HCT116 (cell line): ENCODE data around the gene LSM11. TPM values are rescaled to one million over a fixed set of nuclear protein-coding genes. Genes with fewer than 3 reads are reported as not detected.

Experiments used
- ATAC-seq: fragments of 200-7000 bp; cut with Tn5 transposase; 2 replicates; pipeline ENCODE4 v1.9.1; 2020; ENCODE audit warnings: mild to moderate bottlenecking, moderate library complexity
- BruUV-seq: library from RNA; stranded (reverse); fragments of 400-500 nt; replicated peaks from 2 replicates; lab custom pipeline; 2021; lab: Mats Ljungman, UMichigan
- CTCF ChIA-PET: fragments of 300-600 bp; sonication (Branson Sonifier 250); formaldehyde crosslinking; loops from one replicate; lab custom pipeline; 2021; ENCODE audit warnings: antibody characterized with exemption; lab: Charles Lee
- POLR2A ChIA-PET: fragments of 300-600, 350-600 bp; sonication (Branson Sonifier 250); formaldehyde crosslinking; loops from one replicate; lab custom pipeline; 2021; ENCODE audit warnings: antibody characterized with exemption; lab: Charles Lee
- RAD21 ChIA-PET, 2 experiments: fragments of 300-600 bp; sonication (Branson Sonifier 250); formaldehyde crosslinking; loops; one replicate each; lab custom pipeline; 2023; ENCODE audit warnings: low total read pairs in 2 of 2; ENCODE audit not compliant: uncharacterized antibody in 2 of 2, unreplicated experiment in 2 of 2, low non-redundant PET in 1 of 2; lab: Charles Lee
- DNase-seq: peaks from one replicate; pipeline ENCODE4 v3.0.0-alpha.2; 2010; ENCODE audit warnings: low read depth, low spot score
- H2AFZ ChIP-seq: fragments of 200-600 bp; shearing (Covaris generic), sonication (generic); 2 replicates; pipeline ENCODE4 v1.6.1; 2017; ENCODE audit warnings: low read depth, mixed run types, mixed read lengths, antibody characterized with exemption, low read length; ENCODE audit not compliant: poor library complexity, severe bottlenecking
- H3K27ac ChIP-seq: 2 replicates; pipeline ENCODE4 v1.5.1; 2012; ENCODE audit warnings: low read depth, low read length
- H3K27me3 ChIP-seq: fragments of 200-600 bp; sonication (generic); 2 replicates; pipeline ENCODE4 v1.6.1; 2016; ENCODE audit warnings: mixed run types, low read length, mixed read lengths; ENCODE audit not compliant: insufficient read depth
- H3K36me3 ChIP-seq, 2 experiments: fragments of 200-500 bp in 1 of 2; fragments of 200-600 bp in 1 of 2; sonication (Bioruptor generic) in 1 of 2; sonication (generic) in 1 of 2; 2 replicates each; pipeline versions ENCODE4 v1.5.1 to v1.6.1; 2014 to 2016; ENCODE audit warnings: low read length in 2 of 2, inconsistent platforms in 1 of 2, mixed read lengths in 1 of 2, mixed run types in 1 of 2; ENCODE audit not compliant: insufficient read depth in 2 of 2, control insufficient read depth in 1 of 2
- H3K4me1 ChIP-seq, 2 experiments: fragments of 200-600 bp in 1 of 2; sonication (generic) in 1 of 2; 2 replicates each; pipeline versions ENCODE4 v1.5.1 to v1.6.1; 2012 to 2017; ENCODE audit warnings: low read length in 2 of 2, inconsistent platforms in 1 of 2, mild to moderate bottlenecking in 1 of 2, mixed read lengths in 1 of 2, mixed run types in 1 of 2, moderate library complexity in 1 of 2; ENCODE audit not compliant: insufficient read depth in 2 of 2, control insufficient read depth in 1 of 2
- H3K4me2 ChIP-seq: fragments of 200-600 bp; sonication (generic); 2 replicates; pipeline ENCODE4 v1.6.1; 2017; ENCODE audit warnings: mixed run types, low read length, mixed read lengths
- H3K4me3 ChIP-seq, 2 experiments: fragments of 200-600 bp in 1 of 2; sonication (generic) in 1 of 2; replicated peaks in 1 of 2; 2 replicates each; pipeline ENCODE4 v1.5.1; 2011 to 2016; ENCODE audit warnings: low read length in 2 of 2, control low read depth in 1 of 2, low read depth in 1 of 2, mild to moderate bottlenecking in 1 of 2, mixed read lengths in 1 of 2, mixed run types in 1 of 2
- H3K79me2 ChIP-seq: fragments of 200-600 bp; sonication (generic); 2 replicates; pipeline ENCODE4 v1.6.1; 2017; ENCODE audit warnings: mild to moderate bottlenecking, mixed run types, low read length, moderate library complexity, mixed read lengths; ENCODE audit not compliant: insufficient read depth
- H3K9ac ChIP-seq: fragments of 200-600 bp; sonication (generic); 2 replicates; pipeline ENCODE4 v1.6.1; 2016; ENCODE audit warnings: low read length, mixed read lengths
- H3K9me2 ChIP-seq: fragments of 200-600 bp; sonication (generic), shearing (Covaris generic); 2 replicates; pipeline ENCODE4 v1.6.1; 2017; ENCODE audit warnings: mixed run types, mild to moderate bottlenecking, moderate library complexity; ENCODE audit not compliant: insufficient read depth
- H3K9me3 ChIP-seq, 2 experiments: fragments of 200-500 bp in 1 of 2; fragments of 200-600 bp in 1 of 2; sonication (Bioruptor generic) in 1 of 2; sonication (generic) in 1 of 2; 2 replicates each; pipeline ENCODE4 v1.6.1; 2014 to 2017; ENCODE audit warnings: low read length in 2 of 2, mixed read lengths in 2 of 2, inconsistent platforms in 1 of 2, low read depth in 1 of 2, mild to moderate bottlenecking in 1 of 2, mixed run types in 1 of 2, moderate library complexity in 1 of 2; ENCODE audit not compliant: control insufficient read depth in 1 of 2, insufficient read depth in 1 of 2
- H4K20me1 ChIP-seq: fragments of 200-600 bp; sonication (generic), shearing (Covaris generic); 2 replicates; pipeline ENCODE4 v1.6.1; 2017; ENCODE audit warnings: mixed run types, mild to moderate bottlenecking, moderate library complexity; ENCODE audit not compliant: insufficient read depth
- CEBPB ChIP-seq: IDR thresholded peaks from 2 replicates; pipeline ENCODE4 v1.6.1; 2012; ENCODE audit warnings: low read depth
- EGR1 ChIP-seq: IDR thresholded peaks from 2 replicates; pipeline ENCODE4 v1.6.1; 2012; ENCODE audit warnings: low read depth
- JUND ChIP-seq: IDR thresholded peaks from 2 replicates; pipeline ENCODE4 v1.6.1; 2012
- POLR2A ChIP-seq: IDR thresholded peaks from 2 replicates; pipeline ENCODE4 v1.7.0; 2011; ENCODE audit warnings: borderline replicate concordance; ENCODE audit not compliant: insufficient read depth, insufficient read length; ENCODE audit errors: extremely low read depth
- RAD21 ChIP-seq: IDR thresholded peaks from 2 replicates; pipeline ENCODE4 v1.6.1; 2012; ENCODE audit warnings: low read depth, mild to moderate bottlenecking
- TCF7L2 ChIP-seq: IDR thresholded peaks from 2 replicates; pipeline ENCODE4 v1.7.0; 2011; ENCODE audit warnings: borderline replicate concordance, inconsistent platforms; ENCODE audit not compliant: insufficient read depth, insufficient read length; ENCODE audit errors: extremely low read depth
- ZFX ChIP-seq: fragments of 450-650 bp; IDR thresholded peaks from 2 replicates; pipeline ENCODE4 v1.6.1; 2017
- ZNF274 ChIP-seq: fragments of 200-500 bp; sonication (Bioruptor generic); IDR thresholded peaks from 2 replicates; pipeline ENCODE4 v1.6.1; 2014; ENCODE audit warnings: mild to moderate bottlenecking, low read depth, low read length, inconsistent platforms
- intact Hi-C: fragments of 100-400 bp; cut with micrococcal nuclease; formaldehyde crosslinking; loops from 2 replicates; pipeline ENCODE4 v1.10.0; 2022
- total RNA-seq: library from RNA; stranded (reverse); gene quantifications from one replicate; pipeline ENCODE4 v1.2.1, GENCODE V29; 2021; ENCODE audit not compliant: unreplicated experiment
- TF ChIP-seq, protein P1 (sequence below): IDR thresholded peaks from 2 replicates; pipeline ENCODE4 v1.6.1; 2011; ENCODE audit warnings: mild to moderate bottlenecking, low read length, moderate library complexity; ENCODE audit not compliant: insufficient replicate concordance; ENCODE audit errors: extremely low read depth
- TF ChIP-seq, protein P2 (sequence below): IDR thresholded peaks from 2 replicates; pipeline ENCODE4 v1.6.1; 2012
- TF ChIP-seq, protein P3 (sequence below), 3 experiments: fragments of 200-600 bp in 1 of 3; sonication (generic) in 1 of 3; IDR thresholded peaks in 2 of 3; conservative IDR thresholded peaks in 1 of 3; 2 replicates each; pipeline ENCODE4 v1.5.1; 2012 to 2017; ENCODE audit warnings: low read depth in 2 of 3, low read length in 2 of 3, antibody characterized with exemption in 1 of 3, borderline replicate concordance in 1 of 3, control low read depth in 1 of 3, mild to moderate bottlenecking in 1 of 3, mixed read lengths in 1 of 3, mixed run types in 1 of 3, moderate library complexity in 1 of 3; ENCODE audit not compliant: insufficient read depth in 1 of 3

The LSM11 gene
- total RNA-seq, 1 experiment from 2014 or later: 6.2 TPM

DNA sequence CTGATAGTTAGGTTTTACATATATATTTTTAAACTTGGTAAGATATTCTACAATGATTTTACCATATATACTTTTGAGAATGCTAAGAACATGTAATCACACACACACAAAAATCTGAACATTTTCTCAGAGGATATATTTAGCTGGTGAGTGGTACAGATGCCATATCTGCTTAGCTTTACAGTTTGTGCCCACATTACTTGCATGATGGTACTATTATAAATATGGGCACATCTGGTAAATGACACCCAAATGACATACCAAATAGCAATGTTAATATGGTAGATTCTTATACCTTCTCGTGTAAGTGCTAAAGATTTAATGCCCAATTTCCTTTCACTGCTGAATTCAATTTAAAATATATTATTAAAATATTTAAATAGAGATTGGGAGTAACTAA lies 56.6 kb downstream of the LSM11 start:
- Histone ChIP-seq H3K4me3 (no peak overlapping the region), H3K9me2 (no peaks in the 10 kb centered on the region), H2AFZ (no peak overlapping the region), H4K20me1 (no peaks in the 10 kb centered on the region), H3K27ac (no peak overlapping the region), H3K4me2 (no peak overlapping the region), H3K79me2 (no peaks in the 10 kb centered on the region), H3K9ac (no peak overlapping the region), H3K36me3 (peaks cover 11 to 14% of the 10 kb centered on the region in 2 experiments), H3K27me3 (no peaks in the 10 kb centered on the region), H3K4me1 (0 out of 4 replicates have a peak, but pooled peaks cover 0 to 3% of the 10 kb centered on the region in 2 experiments), H3K9me3 (no peaks in the 10 kb centered on the region)
- intact Hi-C loops: no loop called here
- ATAC-seq: no peak
- TF ChIP-seq, protein P1, sequence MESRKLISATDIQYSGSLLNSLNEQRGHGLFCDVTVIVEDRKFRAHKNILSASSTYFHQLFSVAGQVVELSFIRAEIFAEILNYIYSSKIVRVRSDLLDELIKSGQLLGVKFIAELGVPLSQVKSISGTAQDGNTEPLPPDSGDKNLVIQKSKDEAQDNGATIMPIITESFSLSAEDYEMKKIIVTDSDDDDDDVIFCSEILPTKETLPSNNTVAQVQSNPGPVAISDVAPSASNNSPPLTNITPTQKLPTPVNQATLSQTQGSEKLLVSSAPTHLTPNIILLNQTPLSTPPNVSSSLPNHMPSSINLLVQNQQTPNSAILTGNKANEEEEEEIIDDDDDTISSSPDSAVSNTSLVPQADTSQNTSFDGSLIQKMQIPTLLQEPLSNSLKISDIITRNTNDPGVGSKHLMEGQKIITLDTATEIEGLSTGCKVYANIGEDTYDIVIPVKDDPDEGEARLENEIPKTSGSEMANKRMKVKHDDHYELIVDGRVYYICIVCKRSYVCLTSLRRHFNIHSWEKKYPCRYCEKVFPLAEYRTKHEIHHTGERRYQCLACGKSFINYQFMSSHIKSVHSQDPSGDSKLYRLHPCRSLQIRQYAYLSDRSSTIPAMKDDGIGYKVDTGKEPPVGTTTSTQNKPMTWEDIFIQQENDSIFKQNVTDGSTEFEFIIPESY: no peak
- TF ChIP-seq, protein P2, sequence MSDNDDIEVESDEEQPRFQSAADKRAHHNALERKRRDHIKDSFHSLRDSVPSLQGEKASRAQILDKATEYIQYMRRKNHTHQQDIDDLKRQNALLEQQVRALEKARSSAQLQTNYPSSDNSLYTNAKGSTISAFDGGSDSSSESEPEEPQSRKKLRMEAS: no peak
- no peak for TF ChIP-seq RAD21
- no peak for TF ChIP-seq CEBPB
- no peak for TF ChIP-seq JUND
- TF ChIP-seq POLR2A: no peak
- RAD21 ChIA-PET: no interaction called here
- DNase-seq: no peak
- no TSS peak for BruUV-seq
- POLR2A ChIA-PET: no interaction called here
- CTCF ChIA-PET: no interaction called here

DNA sequence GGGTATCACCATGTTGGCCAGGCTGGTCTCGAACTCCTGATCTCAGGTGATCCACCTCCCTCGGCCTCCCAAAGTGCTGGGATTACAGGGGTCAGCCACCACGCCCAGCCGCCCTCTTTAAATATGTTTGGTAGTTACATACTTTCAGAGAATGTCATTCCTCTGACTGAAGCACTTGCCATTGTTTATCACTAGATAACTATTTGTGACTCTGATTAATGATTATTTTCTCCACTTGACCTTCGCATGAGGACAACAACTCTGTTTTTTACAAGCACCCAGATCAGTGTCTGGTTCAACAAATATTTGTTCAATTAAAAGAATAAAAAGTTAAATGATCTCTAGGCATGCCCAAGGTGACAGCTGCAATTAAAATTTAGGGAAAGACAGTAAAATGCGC lies 59.2 kb downstream of the LSM11 start:
- H3K27ac ChIP-seq: no peak overlapping the region
- no TSS peak for BruUV-seq
- H3K9me2 ChIP-seq: no peaks in the 10 kb centered on the region
- DNase-seq: no peak
- ChIA-PET POLR2A (no interaction called here), CTCF (no interaction called here), RAD21 (no interaction called here)
- ATAC-seq: no peak
- no peak overlapping the region for H3K4me3 ChIP-seq
- H4K20me1 ChIP-seq: no peaks in the 10 kb centered on the region
- H3K4me1 ChIP-seq: 0 out of 4 replicates have a peak, but pooled peaks cover 0 to 3% of the 10 kb centered on the region in 2 experiments
- no peaks in the 10 kb centered on the region for H3K79me2 ChIP-seq
- intact Hi-C loops: no loop called here
- H3K9me3 ChIP-seq: no peaks in the 10 kb centered on the region
- H3K27me3 ChIP-seq: no peaks in the 10 kb centered on the region
- peaks cover 21 to 23% of the 10 kb centered on the region in 2 experiments for H3K36me3 ChIP-seq
- no peak overlapping the region for H2AFZ ChIP-seq
- H3K4me2 ChIP-seq: no peak overlapping the region
- no peak overlapping the region for H3K9ac ChIP-seq
- TF ChIP-seq ZNF274: no peak
- TF ChIP-seq TCF7L2: no peak
- no peak for TF ChIP-seq EGR1
- no peak for TF ChIP-seq POLR2A
- TF ChIP-seq, protein P3, sequence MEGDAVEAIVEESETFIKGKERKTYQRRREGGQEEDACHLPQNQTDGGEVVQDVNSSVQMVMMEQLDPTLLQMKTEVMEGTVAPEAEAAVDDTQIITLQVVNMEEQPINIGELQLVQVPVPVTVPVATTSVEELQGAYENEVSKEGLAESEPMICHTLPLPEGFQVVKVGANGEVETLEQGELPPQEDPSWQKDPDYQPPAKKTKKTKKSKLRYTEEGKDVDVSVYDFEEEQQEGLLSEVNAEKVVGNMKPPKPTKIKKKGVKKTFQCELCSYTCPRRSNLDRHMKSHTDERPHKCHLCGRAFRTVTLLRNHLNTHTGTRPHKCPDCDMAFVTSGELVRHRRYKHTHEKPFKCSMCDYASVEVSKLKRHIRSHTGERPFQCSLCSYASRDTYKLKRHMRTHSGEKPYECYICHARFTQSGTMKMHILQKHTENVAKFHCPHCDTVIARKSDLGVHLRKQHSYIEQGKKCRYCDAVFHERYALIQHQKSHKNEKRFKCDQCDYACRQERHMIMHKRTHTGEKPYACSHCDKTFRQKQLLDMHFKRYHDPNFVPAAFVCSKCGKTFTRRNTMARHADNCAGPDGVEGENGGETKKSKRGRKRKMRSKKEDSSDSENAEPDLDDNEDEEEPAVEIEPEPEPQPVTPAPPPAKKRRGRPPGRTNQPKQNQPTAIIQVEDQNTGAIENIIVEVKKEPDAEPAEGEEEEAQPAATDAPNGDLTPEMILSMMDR (IDR thresholded peaks at IDR 0.05 in 2 of 3, conservative IDR thresholded peaks at IDR 0.05 in 1 of 3; ENCODE audit: borderline replicate concordance in 1 of 3, insufficient read depth in 1 of 3, low read depth in 2 of 3, low read length in 2 of 3): no peak
- TF ChIP-seq, protein P2: no peak
- no peak for TF ChIP-seq ZFX
- no peak for TF ChIP-seq JUND
